Vagina (tissue), 2 donors: Measurements from ENCODE around the gene JAG1. TPM values are rescaled to one million over a fixed set of nuclear protein-coding genes. Genes with fewer than 3 reads are reported as not detected.

Source experiments
- DNase-seq, 2 donors: peaks; one replicate each; pipeline ENCODE4 v3.0.0-alpha.2; 2017; ENCODE audit errors: extremely low spot score in 2 of 2
- H3K27ac ChIP-seq: fragments of 200-600 bp; sonication (generic); one replicate; pipeline ENCODE4 v1.5.1; 2019
- H3K27me3 ChIP-seq: fragments of 200-600 bp; sonication (generic); one replicate; pipeline ENCODE4 v1.5.1; 2019
- H3K36me3 ChIP-seq, 2 donors: fragments of 200-600 bp; sonication (generic); one replicate each; pipeline ENCODE4 v1.5.1; 2017 to 2019
- H3K4me1 ChIP-seq: fragments of 200-600 bp; sonication (generic); one replicate; pipeline ENCODE4 v1.5.1; 2019
- H3K4me3 ChIP-seq, 2 donors: fragments of 200-600 bp; sonication (generic); 1 replicate in 1 of 2; 2 replicates in 1 of 2; pipeline ENCODE4 v1.5.1; 2016 to 2019
- H3K9me3 ChIP-seq: fragments of 200-600 bp; sonication (generic); one replicate; pipeline ENCODE4 v1.5.1; 2019
- POLR2A ChIP-seq, 2 donors: fragments of 450-650 bp; IDR thresholded peaks; one replicate each; pipeline ENCODE4 v1.6.1; 2017; ENCODE audit warnings: antibody characterized with exemption in 2 of 2, mild to moderate bottlenecking in 2 of 2, moderate library complexity in 2 of 2
- POLR2AphosphoS5 ChIP-seq, 2 donors: sonication (generic); formaldehyde crosslinking; IDR thresholded peaks; one replicate each; pipeline ENCODE4 v1.9.0; 2017; ENCODE audit warnings: antibody characterized with exemption in 2 of 2, mild to moderate bottlenecking in 2 of 2, low read depth in 1 of 2; ENCODE audit not compliant: insufficient read depth in 1 of 2
- intact Hi-C: fragments of 100-400 bp; cut with DNase I; formaldehyde crosslinking; loops from one replicate; pipeline ENCODE4 v1.15.1; 2023
- total RNA-seq: library from RNA; depleted of rRNA; stranded (reverse); fragments of >200 nt; gene quantifications from one replicate; pipeline ENCODE4 v1.2.3, GENCODE V29; 2016
- TF ChIP-seq, protein P1 (sequence below), 3 experiments: fragments of 450-650 bp in 2 of 3; fragments of 200-600 bp in 1 of 3; sonication (generic) in 1 of 3; IDR thresholded peaks; one replicate each; pipeline ENCODE4 v1.5.1; 2017 to 2019; ENCODE audit warnings: antibody characterized with exemption in 3 of 3, mild to moderate bottlenecking in 2 of 3, moderate library complexity in 2 of 3

The JAG1 gene
- total RNA-seq, 1 donor from 2014 or later: 185 TPM

DNA sequence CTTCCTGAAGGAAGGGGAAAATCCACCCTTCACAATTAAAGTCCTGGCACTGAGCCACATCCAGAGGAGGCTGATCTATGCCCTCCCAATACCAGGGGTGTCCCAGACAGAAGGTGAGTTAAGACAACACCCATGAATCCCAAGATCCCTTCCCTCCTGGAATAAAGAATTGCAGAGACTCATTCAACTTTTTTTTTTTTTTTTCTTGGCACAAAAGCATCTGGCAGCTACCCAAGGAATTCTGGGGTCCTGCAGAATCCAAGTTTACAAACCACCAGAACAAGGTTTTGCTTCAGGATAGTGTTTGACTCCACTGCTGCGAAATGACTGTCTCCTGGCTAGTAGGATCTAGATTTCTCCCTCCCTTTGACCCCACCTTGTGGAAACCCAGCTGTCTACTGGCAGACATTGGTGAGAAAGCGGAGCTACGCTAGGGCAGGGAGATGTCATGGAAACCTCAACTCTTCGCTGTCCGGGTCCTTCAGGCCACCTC lies 37.4 kb downstream of the JAG1 start:
- Histone ChIP-seq H3K4me3 (no peak overlapping the region), H3K4me1 (peaks cover 81% of the 10 kb centered on the region), H3K27me3 (no peaks in the 10 kb centered on the region), H3K27ac (peak overlapping the region; percentile 85), H3K9me3 (no peaks in the 10 kb centered on the region), H3K36me3 (peaks cover 0 to 39% of the 10 kb centered on the region in 2 donors)
- intact Hi-C loops: no loop called here
- TF ChIP-seq, protein P1, sequence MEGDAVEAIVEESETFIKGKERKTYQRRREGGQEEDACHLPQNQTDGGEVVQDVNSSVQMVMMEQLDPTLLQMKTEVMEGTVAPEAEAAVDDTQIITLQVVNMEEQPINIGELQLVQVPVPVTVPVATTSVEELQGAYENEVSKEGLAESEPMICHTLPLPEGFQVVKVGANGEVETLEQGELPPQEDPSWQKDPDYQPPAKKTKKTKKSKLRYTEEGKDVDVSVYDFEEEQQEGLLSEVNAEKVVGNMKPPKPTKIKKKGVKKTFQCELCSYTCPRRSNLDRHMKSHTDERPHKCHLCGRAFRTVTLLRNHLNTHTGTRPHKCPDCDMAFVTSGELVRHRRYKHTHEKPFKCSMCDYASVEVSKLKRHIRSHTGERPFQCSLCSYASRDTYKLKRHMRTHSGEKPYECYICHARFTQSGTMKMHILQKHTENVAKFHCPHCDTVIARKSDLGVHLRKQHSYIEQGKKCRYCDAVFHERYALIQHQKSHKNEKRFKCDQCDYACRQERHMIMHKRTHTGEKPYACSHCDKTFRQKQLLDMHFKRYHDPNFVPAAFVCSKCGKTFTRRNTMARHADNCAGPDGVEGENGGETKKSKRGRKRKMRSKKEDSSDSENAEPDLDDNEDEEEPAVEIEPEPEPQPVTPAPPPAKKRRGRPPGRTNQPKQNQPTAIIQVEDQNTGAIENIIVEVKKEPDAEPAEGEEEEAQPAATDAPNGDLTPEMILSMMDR (IDR thresholded peaks at IDR 0.05): no peak
- TF ChIP-seq POLR2AphosphoS5 (IDR thresholded peaks at IDR 0.05; ENCODE audit: insufficient read depth in 1 of 2, low read depth in 1 of 2) (no peak), POLR2A (IDR thresholded peaks at IDR 0.05) (no peak)
- DNase-seq: no peak

DNA sequence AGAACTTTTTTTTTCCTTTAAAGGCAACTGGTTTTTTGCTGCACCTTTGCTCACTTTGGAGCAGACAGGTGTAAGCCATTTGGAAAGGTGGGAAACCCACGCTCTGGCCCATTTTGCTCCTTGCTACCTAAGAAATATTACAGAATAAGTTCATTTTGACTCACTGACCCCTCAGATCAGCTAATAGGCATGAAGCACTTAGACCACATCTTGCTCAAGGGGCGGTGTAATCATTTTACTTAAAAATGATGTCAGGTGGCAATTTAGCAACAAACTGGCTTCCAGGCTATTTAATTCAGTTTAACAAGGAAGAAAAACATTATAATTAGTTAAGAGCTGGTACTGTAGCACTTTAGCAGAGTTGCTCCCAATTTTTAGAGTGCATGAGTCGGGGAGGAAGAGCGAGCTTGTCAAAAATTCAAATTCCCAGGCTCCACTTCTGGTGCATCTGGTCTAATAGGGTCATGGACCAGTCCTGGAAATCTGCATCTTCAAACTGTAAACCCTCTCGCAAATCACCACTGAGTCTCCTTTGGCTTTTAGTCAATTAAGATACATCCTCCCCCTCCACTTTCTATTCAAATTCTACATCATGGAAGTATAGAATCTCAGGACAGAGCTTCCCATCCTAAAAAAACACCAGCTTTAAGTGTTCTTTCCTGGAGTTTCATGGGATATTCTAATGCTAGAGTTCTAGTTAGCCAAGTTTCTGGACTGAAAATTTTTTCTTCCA lies 38.2 kb downstream of the JAG1 start:
- no peak for DNase-seq
- Histone ChIP-seq H3K9me3 (no peaks in the 10 kb centered on the region), H3K4me1 (peaks cover 85% of the 10 kb centered on the region), H3K36me3 (peaks cover 0 to 32% of the 10 kb centered on the region in 2 donors), H3K4me3 (no peak overlapping the region), H3K27ac (peak overlapping the region; percentile 85), H3K27me3 (no peaks in the 10 kb centered on the region)
- intact Hi-C loops: no loop called here
- TF ChIP-seq, protein P1 (IDR thresholded peaks at IDR 0.05): no peak
- TF ChIP-seq POLR2A (IDR thresholded peaks at IDR 0.05) (no peak), POLR2AphosphoS5 (IDR thresholded peaks at IDR 0.05; ENCODE audit: insufficient read depth in 1 of 2, low read depth in 1 of 2) (no peak)

DNA sequence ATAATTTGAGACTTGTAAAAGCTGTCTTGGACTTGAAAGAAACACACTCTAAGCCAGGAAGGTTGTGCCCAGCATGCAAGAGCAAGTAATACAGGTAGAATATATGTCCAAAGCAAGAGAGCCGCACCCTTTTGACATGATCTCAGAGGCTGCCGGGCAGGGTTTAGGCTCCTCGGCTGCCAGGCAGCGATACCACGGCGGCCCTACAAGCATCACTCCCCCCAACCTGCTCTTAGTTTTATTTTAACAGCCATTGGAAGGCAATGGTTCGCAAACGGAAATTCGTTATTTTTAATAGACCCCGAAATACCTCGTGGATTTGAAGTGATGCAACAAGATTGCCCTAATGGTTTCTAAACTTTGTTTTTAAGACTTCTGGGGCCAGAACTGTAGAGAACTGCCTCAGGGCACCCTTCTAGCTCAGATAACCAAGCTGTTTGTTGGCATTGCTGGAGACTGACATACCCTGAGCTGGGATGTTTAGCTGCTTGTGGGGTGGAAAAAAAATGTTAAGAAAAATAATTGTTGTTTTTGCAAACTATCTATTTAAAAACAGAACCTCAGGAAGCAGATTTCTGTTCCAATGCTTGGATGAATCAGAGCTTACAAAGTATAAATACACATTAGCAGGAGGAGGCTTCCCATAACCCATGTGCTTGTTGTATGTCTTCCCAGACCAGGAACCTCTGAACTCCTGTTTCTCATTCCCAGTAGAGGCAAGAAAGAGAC lies 39.0 kb downstream of the JAG1 start:
- Histone ChIP-seq H3K4me1 (peaks cover 86% of the 10 kb centered on the region), H3K27ac (peak overlapping the region; percentile 85)
- intact Hi-C loops: no loop called here

DNA sequence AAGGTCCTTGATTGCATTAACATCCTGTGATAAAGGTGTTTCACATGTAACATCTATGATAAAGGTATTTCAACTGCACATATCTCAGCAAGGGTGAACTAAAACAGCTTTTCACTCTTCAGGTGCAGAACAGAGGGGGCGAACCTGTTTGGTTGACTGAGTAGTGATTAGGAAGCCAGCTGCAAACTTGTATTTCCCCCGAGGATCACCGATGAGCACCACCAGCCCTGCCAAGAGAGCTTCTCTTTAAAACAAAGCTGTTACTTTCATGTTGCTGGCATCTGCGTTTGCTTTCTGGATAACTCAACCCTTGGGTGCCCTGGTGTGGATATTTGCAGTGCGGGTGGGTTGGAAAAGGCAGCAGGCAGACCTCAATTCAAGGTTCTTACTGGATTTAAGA lies 39.6 kb downstream of the JAG1 start:
- no peak for DNase-seq
- Histone ChIP-seq H3K4me1 (peaks cover 83% of the 10 kb centered on the region), H3K4me3 (no peak overlapping the region), H3K36me3 (peaks cover 0 to 18% of the 10 kb centered on the region in 2 donors), H3K27me3 (no peaks in the 10 kb centered on the region), H3K27ac (peak overlapping the region; percentile 85), H3K9me3 (no peaks in the 10 kb centered on the region)
- TF ChIP-seq, protein P1 (IDR thresholded peaks at IDR 0.05): no peak
- TF ChIP-seq POLR2AphosphoS5 (IDR thresholded peaks at IDR 0.05; ENCODE audit: insufficient read depth in 1 of 2, low read depth in 1 of 2) (no peak), POLR2A (IDR thresholded peaks at IDR 0.05) (no peak)
- intact Hi-C loops: no loop called here

More for the DNA sequence above, 39.0 kb downstream of the JAG1 start:
- DNase-seq: no peak
- TF ChIP-seq, protein P1 (IDR thresholded peaks at IDR 0.05): no peak
- peak; percentile 55 to 58 for TF ChIP-seq POLR2AphosphoS5 (IDR thresholded peaks at IDR 0.05; ENCODE audit: insufficient read depth in 1 of 2, low read depth in 1 of 2)
- Histone ChIP-seq H3K9me3 (no peaks in the 10 kb centered on the region), H3K36me3 (peaks cover 0 to 24% of the 10 kb centered on the region in 2 donors), H3K27me3 (no peaks in the 10 kb centered on the region), H3K4me3 (no peak overlapping the region)
